GM12874 (cell line): ENCODE results near the gene FXN.

ENCODE experiments used
- CTCF ChIP-seq: IDR thresholded peaks from 2 replicates; pipeline ENCODE4 v1.5.1; 2011; ENCODE audit warnings: low read depth, mild to moderate bottlenecking, control low read depth, low read length, moderate library complexity; ENCODE audit not compliant: insufficient read depth

Gene FXN

GRCh38 chr9:69090140-69090750 lies 54.7 kb downstream of the FXN start:
- TF ChIP-seq CTCF: no peak

GRCh38 chr9:69090946-69091345 lies 55.4 kb downstream of the FXN start:
- no peak for TF ChIP-seq CTCF

- TF ChIP-seq CTCF: no peak
Measured at GRCh38 chr9:69093471-69094103, 58.0 kb downstream of the FXN start.

- TF ChIP-seq CTCF: no peak
Measured at GRCh38 chr9:69097064-69097463, 61.5 kb downstream of the FXN start.

GRCh38 chr9:69097923-69098593 lies 62.5 kb downstream of the FXN start:
- no peak for TF ChIP-seq CTCF

GRCh38 chr9:69104830-69105527 lies 69.4 kb downstream of the FXN start:
- no peak for TF ChIP-seq CTCF

GRCh38 chr9:69107771-69108170 lies 72.2 kb downstream of the FXN start:
- no peak for TF ChIP-seq CTCF
